ENCODE results near the gene PANK1.

DNA sequence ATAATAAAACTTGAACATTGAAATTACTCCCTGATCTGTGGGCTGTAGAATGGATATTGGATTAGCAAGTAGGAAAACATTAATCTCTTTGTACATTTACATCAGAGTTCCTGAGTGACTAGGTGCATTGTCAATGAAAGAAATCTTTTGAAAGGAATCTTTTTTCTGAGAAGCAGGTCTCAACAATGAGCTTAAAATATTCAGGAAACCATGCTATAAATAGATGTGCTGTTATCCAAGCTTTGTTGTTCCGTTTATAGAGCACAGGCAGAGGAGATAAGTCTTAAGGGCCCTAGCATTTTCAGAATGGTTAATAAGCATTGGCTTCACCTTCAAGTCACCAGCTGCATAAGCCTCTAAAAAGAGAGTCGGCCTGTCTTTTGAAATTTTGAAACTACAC lies 68.3 kb downstream of the PANK1 start:
- TF ChIP-seq GLIS3 (CRISPR knock-in tag; IDR thresholded peaks at IDR 0.05): no peak
- TF ChIP-seq ARNTL (CRISPR knock-in tag; IDR thresholded peaks at IDR 0.05; ENCODE audit: borderline replicate concordance, low read depth): no peak
- TF ChIP-seq RARB (CRISPR knock-in tag; IDR thresholded peaks at IDR 0.05): no peak
- TF ChIP-seq PATZ1 (CRISPR knock-in tag; IDR thresholded peaks at IDR 0.05; ENCODE audit: borderline replicate concordance): no peak
- no peak for TF ChIP-seq ISL1 (CRISPR knock-in tag; IDR thresholded peaks at IDR 0.05)
- TF ChIP-seq ZNF8 (CRISPR knock-in tag; IDR thresholded peaks at IDR 0.05): no peak
- no peak for TF ChIP-seq CSRNP3 (CRISPR knock-in tag; IDR thresholded peaks at IDR 0.05)
- no peak for TF ChIP-seq ZNF565 (CRISPR knock-in tag; conservative IDR thresholded peaks at IDR 0.05; ENCODE audit: low read depth)
- TF ChIP-seq, protein P1, sequence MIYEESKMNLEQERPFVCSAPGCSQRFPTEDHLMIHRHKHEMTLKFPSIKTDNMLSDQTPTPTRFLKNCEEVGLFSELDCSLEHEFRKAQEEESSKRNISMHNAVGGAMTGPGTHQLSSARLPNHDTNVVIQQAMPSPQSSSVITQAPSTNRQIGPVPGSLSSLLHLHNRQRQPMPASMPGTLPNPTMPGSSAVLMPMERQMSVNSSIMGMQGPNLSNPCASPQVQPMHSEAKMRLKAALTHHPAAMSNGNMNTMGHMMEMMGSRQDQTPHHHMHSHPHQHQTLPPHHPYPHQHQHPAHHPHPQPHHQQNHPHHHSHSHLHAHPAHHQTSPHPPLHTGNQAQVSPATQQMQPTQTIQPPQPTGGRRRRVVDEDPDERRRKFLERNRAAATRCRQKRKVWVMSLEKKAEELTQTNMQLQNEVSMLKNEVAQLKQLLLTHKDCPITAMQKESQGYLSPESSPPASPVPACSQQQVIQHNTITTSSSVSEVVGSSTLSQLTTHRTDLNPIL (CRISPR knock-in tag; IDR thresholded peaks at IDR 0.05; ENCODE audit: low read depth): no peak
- no peak for TF ChIP-seq ZC3H10 (CRISPR knock-in tag; IDR thresholded peaks at IDR 0.05)
- TF ChIP-seq PPARA (CRISPR knock-in tag; IDR thresholded peaks at IDR 0.05; ENCODE audit: borderline replicate concordance): no peak
- TF ChIP-seq TSHZ2 (CRISPR knock-in tag; IDR thresholded peaks at IDR 0.05): no peak
- no peak for TF ChIP-seq TCF4 (CRISPR knock-in tag; IDR thresholded peaks at IDR 0.05; ENCODE audit: borderline replicate concordance)
- TF ChIP-seq ZFP30 (CRISPR knock-in tag; IDR thresholded peaks at IDR 0.05): no peak

Data from SK-N-SH treated with all-trans-retinoic acid at 6 μM for 48 hours (cell line).